Measurements from ENCODE around the gene CHMP6.
A peak's percentile ranks its signal among the peaks of the same experiment; 100 is the strongest.

CHMP6 gene

DNA sequence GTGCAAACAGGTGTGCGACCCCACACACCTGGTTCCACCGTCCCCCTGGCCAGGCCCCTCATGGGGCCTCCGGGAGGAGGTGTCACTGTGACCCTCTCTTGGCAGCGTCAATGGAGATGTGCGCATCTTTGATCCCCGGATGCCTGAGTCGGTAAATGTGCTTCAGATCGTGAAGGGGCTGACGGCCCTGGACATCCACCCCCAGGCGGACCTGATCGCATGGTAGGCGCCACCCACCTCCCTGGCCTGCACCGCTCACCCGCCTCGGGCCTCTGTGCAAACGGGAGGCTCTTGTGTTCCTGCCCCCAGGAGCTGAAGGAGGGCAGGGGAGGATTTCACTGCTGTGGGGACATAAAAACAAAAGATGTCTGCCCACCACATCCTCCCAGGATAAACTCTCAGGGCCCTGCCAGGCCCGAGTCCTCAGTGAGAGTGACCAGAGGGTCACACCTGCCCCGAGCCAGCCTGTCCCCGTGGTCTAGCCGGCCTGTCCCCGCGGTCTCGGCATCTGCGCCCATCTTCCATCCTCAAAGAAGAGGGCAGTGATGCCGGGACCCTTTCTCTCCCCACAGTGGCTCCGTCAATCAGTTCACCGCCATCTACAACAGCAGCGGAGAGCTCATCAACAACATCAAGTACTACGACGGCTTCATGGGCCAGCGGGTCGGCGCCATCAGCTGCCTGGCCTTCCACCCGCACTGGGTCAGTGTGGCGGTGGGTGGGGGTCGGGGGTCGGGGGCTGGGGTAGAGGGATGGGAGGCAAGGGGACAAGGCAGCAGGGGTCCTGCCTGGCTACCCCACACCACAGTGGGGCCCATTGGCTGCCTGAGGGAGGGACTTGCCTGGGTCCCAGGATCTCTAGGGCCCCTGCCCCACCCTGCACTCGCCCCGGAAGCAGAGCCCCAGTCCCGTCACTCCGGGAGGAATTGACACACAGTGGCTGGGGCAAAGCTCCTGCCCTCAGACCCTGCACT lies 29.0 kb upstream of the CHMP6 start:
- CTCF ChIA-PET, result no interaction called here
- Mint-ChIP-seq H3K4me3 (no peak overlapping the region), H3K27ac (no peak overlapping the region), H3K36me3 (peaks cover 8% of the 10 kb centered on the region), H3K4me1 (no peaks in the 10 kb centered on the region), H3K27me3 (no peaks in the 10 kb centered on the region), H3K9me3 (no peaks in the 10 kb centered on the region)
- DNase-seq, result no peak

GRCh38 chr17:80963812-80964543 lies 27.7 kb upstream of the CHMP6 start:
- no peaks in the 10 kb centered on the region for H3K27me3 Mint-ChIP-seq
- CTCF ChIA-PET, result no interaction called here
- H3K4me3 Mint-ChIP-seq, result no peak overlapping the region
- peaks cover 8% of the 10 kb centered on the region for H3K36me3 Mint-ChIP-seq
- no peak overlapping the region for H3K27ac Mint-ChIP-seq
- H3K9me3 Mint-ChIP-seq, result no peaks in the 10 kb centered on the region
- DNase-seq, result no peak
- no peaks in the 10 kb centered on the region for H3K4me1 Mint-ChIP-seq

GRCh38 chr17:80964544-80964856 lies 27.1 kb upstream of the CHMP6 start:
- Mint-ChIP-seq H3K36me3 (peaks cover 8% of the 10 kb centered on the region), H3K27ac (no peak overlapping the region), H3K27me3 (no peaks in the 10 kb centered on the region), H3K4me3 (no peak overlapping the region), H3K4me1 (peaks cover 1% of the 10 kb centered on the region), H3K9me3 (no peaks in the 10 kb centered on the region)
- DNase-seq, result no peak
- CTCF ChIA-PET, result no interaction called here

DNA sequence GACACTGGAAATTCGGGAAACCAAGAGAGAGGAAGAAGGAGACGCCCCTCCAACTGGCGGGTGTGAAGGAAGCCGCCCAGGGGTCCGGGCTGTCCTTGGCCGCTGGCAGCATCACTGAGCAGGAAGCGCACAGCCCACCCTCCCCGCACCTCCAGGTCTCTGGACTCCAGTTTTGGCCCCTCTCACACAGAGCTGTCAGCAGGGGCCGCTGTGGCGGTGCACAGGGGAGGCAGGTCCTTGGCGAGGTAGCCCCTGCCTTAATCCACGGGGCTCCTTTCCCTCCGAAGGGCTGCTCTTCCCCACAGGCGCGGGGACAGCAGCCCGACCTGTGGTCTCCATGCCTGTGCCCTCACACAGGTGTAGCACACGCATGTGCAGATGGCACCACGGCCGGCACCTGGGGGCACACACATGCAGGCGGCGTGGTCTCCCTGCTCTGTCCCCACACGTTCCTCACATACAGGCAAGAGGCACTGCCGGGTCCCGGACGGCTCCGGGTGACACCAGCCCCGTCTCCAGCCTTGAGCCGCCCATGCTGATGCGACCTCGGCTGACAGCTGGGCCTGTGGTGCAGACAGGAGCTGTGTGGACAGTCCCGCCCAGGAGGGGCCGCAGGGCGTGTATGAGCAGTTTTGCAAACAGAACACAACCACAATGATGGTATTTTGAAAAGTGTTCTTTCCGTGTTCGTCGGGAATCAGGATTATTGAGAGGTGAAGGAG lies 26.6 kb upstream of the CHMP6 start:
- H3K27ac Mint-ChIP-seq, result no peak overlapping the region
- CTCF ChIA-PET, result no interaction called here

DNA sequence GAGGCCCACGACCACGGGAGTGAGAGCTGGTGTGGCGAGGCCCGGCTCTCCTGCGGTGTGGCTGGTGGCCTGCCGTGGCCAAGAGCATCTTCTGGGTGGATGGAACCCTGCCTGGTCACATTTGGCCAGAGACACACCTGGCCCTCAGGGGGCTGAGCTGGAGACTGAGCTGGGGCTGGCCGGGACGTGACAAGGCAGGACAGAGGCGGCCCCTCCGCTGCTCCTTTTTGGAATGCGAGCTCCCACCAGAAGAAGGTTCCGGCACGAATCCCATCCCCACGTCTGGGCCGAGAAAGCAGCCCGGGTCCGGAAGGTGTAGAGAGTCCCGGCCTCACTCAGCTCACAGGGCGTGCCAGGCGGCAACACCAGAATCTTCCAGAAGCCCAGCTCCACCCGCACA lies 26.0 kb upstream of the CHMP6 start:
- peaks cover 6% of the 10 kb centered on the region for H3K27me3 Mint-ChIP-seq
- CTCF ChIA-PET, result interaction anchor here (1.2 kb wide), 1 partner anchor 36 kb away, joined by 3 read pairs; no protein-coding TSS in a partner anchor
- DNase-seq, result no peak
- peaks cover 12% of the 10 kb centered on the region for H3K4me1 Mint-ChIP-seq
- H3K27ac Mint-ChIP-seq, result no peak overlapping the region
- no peaks in the 10 kb centered on the region for H3K9me3 Mint-ChIP-seq
- H3K36me3 Mint-ChIP-seq, result peaks cover 8% of the 10 kb centered on the region
- H3K4me3 Mint-ChIP-seq, result no peak overlapping the region

More for the DNA sequence above, 26.6 kb upstream of the CHMP6 start:
- H3K36me3 Mint-ChIP-seq, result peaks cover 8% of the 10 kb centered on the region
- no peaks in the 10 kb centered on the region for H3K27me3 Mint-ChIP-seq
- no peaks in the 10 kb centered on the region for H3K9me3 Mint-ChIP-seq
- H3K4me1 Mint-ChIP-seq, result peaks cover 6% of the 10 kb centered on the region
- no peak overlapping the region for H3K4me3 Mint-ChIP-seq
- no peak for DNase-seq

GRCh38 chr17:80967404-80967872 lies 24.2 kb upstream of the CHMP6 start:
- no peak for DNase-seq
- Mint-ChIP-seq H3K4me1 (peaks cover 13% of the 10 kb centered on the region), H3K27ac (no peak overlapping the region)

GRCh38 chr17:80968602-80969029 lies 23.0 kb upstream of the CHMP6 start:
- CTCF ChIA-PET, result no interaction called here
- Mint-ChIP-seq H3K4me3 (no peak overlapping the region), H3K4me1 (peaks cover 13% of the 10 kb centered on the region), H3K36me3 (peaks cover 6% of the 10 kb centered on the region), H3K9me3 (no peaks in the 10 kb centered on the region), H3K27ac (no peak overlapping the region), H3K27me3 (peaks cover 25% of the 10 kb centered on the region)
- DNase-seq, result no peak

More at GRCh38 chr17:80967404-80967872, 24.2 kb upstream of the CHMP6 start:
- peaks cover 21% of the 10 kb centered on the region for H3K27me3 Mint-ChIP-seq
- H3K4me3 Mint-ChIP-seq, result no peak overlapping the region
- CTCF ChIA-PET, result interaction anchor here (1.0 kb wide), 1 partner anchor 540 kb away, joined by 3 read pairs; no protein-coding TSS in a partner anchor
- H3K9me3 Mint-ChIP-seq, result no peaks in the 10 kb centered on the region
- peaks cover 8% of the 10 kb centered on the region for H3K36me3 Mint-ChIP-seq

DNA sequence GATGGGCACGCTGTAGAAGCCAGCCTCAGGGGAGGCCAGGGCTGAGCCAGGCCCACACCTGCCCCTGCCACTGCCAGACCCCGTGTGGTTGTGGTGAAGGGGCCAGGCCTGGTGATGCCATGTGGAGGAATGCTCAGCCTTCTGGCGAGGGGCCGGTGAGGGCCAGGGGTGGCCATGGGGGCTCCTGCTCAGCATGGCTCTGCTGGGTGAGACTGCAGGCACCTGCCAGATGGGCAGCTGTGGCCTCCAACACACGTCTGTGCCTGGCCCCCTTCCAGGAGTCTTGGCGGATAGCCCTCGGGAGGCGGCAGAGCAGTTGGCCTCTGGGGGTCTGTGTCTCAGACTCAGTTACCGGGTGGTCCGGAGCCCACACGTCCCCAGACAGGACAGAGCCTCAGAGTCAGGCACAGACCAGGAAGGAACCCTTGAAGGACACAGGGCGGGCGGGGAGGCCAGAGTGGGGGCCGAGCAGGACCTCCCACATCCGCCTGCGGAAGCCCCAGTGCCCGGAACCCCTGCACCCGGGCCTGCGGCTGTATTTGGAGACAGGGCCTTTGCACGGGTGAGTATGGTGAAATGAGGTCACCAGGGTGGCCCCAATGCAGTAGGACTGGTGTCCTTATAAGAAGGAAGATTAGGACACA lies 22.5 kb upstream of the CHMP6 start:
- Mint-ChIP-seq H3K36me3 (peaks cover 6% of the 10 kb centered on the region), H3K27ac (no peak overlapping the region), H3K4me3 (no peak overlapping the region), H3K9me3 (no peaks in the 10 kb centered on the region), H3K4me1 (peaks cover 13% of the 10 kb centered on the region), H3K27me3 (peaks cover 30% of the 10 kb centered on the region)
- no peak for DNase-seq
- CTCF ChIA-PET, result interaction anchor here (1.1 to 2.3 kb wide), 6 partner anchors 59 to 555 kb away, joined by 3 to 42 read pairs (median 6); no protein-coding TSS in a partner anchor

DNA sequence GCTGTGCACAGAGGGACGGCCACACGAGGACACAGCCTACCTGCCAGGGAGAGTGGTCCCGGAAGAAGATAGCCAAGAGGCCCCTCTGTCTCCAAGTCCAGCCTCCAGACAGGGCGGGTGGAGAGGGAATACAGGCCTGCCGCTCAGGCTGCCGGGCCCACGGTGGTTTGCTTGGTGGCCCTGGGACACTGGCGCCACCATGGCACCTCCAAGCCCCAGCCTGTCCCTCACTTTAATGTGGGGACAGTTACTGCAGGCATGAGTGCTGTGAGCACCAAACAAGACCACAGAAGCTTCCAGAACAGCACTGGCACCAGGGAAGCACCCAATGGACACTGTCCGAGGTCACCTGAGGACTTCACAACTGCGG lies 22.0 kb upstream of the CHMP6 start:
- H3K4me3 Mint-ChIP-seq, result no peak overlapping the region
- DNase-seq, result no peak
- peaks cover 13% of the 10 kb centered on the region for H3K4me1 Mint-ChIP-seq
- H3K27ac Mint-ChIP-seq, result no peak overlapping the region
- CTCF ChIA-PET, result interaction anchor here (0.8 to 2.3 kb wide), 13 partner anchors 30 to 556 kb away, joined by 3 to 42 read pairs (median 5); no protein-coding TSS in a partner anchor
- peaks cover 6% of the 10 kb centered on the region for H3K36me3 Mint-ChIP-seq
- H3K9me3 Mint-ChIP-seq, result no peaks in the 10 kb centered on the region
- peaks cover 34% of the 10 kb centered on the region for H3K27me3 Mint-ChIP-seq

DNA sequence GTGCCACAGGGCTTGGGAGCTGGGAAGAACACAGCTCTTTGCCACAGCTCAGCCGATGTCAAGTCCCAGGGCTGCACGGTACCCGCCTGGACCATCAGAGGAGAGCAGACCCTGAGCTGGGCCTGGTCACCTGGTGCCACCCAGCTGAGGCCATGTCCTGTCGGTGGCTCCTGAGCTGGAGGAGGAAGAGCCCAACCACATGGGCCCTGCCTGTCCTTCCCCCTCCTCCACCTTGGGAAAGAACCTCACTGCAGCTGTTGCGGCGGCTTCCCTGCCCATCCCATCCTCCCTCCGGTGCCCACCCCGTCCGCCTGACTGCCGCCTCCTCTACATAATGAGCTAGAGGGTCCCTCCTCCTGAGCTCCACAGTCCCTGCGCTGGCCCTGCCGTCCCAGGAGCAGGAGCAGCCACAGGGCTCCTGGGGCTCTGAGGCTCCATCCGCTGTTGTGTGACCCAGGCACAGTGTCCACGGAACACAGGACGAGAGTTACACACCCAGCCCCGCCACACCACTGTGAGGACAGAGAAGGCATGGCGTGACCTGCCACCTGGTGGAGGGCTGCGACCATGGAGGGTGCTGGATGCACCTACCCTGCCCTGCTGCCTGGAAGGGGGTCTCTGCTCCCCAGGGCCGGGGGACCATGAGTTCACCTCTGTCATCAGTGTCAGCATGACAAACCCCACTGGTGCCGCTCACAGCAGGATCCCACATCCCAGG lies 21.4 kb upstream of the CHMP6 start:
- peaks cover 5% of the 10 kb centered on the region for H3K36me3 Mint-ChIP-seq
- H3K27ac Mint-ChIP-seq, result peak overlapping the region; percentile 24
- peaks cover 38% of the 10 kb centered on the region for H3K27me3 Mint-ChIP-seq
- no peak overlapping the region for H3K4me3 Mint-ChIP-seq
- H3K9me3 Mint-ChIP-seq, result no peaks in the 10 kb centered on the region
- DNase-seq, result peak; percentile 72
- peaks cover 13% of the 10 kb centered on the region for H3K4me1 Mint-ChIP-seq
- CTCF ChIA-PET, result interaction anchor here (0.8 to 2.3 kb wide), 14 partner anchors 31 to 556 kb away, joined by 3 to 42 read pairs (median 5); no protein-coding TSS in a partner anchor

GRCh38 chr17:80970762-80971703 lies 20.6 kb upstream of the CHMP6 start:
- Mint-ChIP-seq H3K36me3 (peaks cover 1% of the 10 kb centered on the region), H3K4me1 (peaks cover 13% of the 10 kb centered on the region), H3K27ac (no peak overlapping the region), H3K4me3 (no peak overlapping the region), H3K27me3 (peaks cover 43% of the 10 kb centered on the region), H3K9me3 (no peaks in the 10 kb centered on the region)
- CTCF ChIA-PET, result interaction anchor here (0.9 to 2.3 kb wide), 10 partner anchors 32 to 557 kb away, joined by 3 to 42 read pairs (median 5); no protein-coding TSS in a partner anchor
- no peak for DNase-seq

GRCh38 chr17:80971704-80972304 lies 19.8 kb upstream of the CHMP6 start:
- CTCF ChIA-PET, result interaction anchor here (0.7 kb wide), 1 partner anchor 545 kb away, joined by 3 read pairs; no protein-coding TSS in a partner anchor
- no peak for DNase-seq
- Mint-ChIP-seq H3K27me3 (peaks cover 50% of the 10 kb centered on the region), H3K4me3 (no peak overlapping the region), H3K4me1 (peaks cover 13% of the 10 kb centered on the region), H3K9me3 (no peaks in the 10 kb centered on the region), H3K27ac (no peak overlapping the region), H3K36me3 (no peaks in the 10 kb centered on the region)

Measured in activated naive CD4-positive, alpha-beta T cell treated with anti-CD3 and anti-CD28 coated beads, Interleukin-2, amount 10 ng/mL, durations not matched to agents 7 days and 5 days (primary cell).